NAMALWA (cell line): ENCODE data around the gene SUSD1.

Experiments
- DNase-seq: peaks from one replicate; pipeline ENCODE4 v3.0.0-alpha.2; 2015; ENCODE audit warnings: low spot score

Gene SUSD1

DNA sequence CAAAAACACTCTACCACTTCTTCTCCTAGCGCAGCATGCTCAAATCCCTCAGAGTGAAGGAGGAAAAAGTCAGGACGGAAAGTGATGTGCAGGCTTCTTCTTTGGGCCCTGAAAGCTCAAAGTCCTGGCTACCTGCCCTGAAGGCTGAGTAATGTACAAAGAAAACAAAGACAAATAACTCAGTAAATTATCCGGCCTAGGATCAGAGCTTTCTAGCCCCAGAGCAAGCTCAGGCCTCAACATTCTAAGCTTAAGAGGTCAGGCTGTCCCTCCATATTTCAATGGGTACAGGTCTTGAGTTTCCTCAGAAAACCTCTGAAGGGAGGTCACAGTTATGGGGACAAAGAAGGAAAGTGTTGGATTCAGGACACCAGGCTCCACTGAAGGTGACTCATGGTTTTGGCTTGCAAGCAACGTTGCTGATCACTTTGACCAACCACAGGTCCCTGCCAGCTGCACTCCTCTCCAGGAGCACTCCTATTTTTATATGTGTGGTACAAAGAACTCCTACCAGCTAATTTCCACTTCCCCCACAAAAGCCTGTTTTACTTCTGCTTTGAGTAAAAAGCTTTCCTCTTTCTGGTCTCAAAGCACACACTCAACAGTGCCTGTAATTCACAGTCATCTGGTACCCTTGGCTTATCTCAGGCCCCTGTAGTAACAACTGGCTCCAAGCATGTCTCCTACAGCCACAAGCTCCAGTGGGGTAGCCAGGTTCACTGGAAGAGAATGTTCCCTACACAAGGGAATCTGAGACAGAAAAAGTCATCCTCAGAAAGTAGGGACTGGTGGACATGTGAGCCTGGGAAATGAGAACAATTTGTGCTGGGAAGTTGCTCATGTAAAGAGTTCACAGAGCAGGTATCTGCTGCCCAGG, 162.8 kb downstream of the SUSD1 start:
- DNase-seq: peak; percentile 23

- DNase-seq: no peak
These were observed 164.0 kb downstream of the SUSD1 start for GRCh38 chr9:112011051-112011620.

DNA sequence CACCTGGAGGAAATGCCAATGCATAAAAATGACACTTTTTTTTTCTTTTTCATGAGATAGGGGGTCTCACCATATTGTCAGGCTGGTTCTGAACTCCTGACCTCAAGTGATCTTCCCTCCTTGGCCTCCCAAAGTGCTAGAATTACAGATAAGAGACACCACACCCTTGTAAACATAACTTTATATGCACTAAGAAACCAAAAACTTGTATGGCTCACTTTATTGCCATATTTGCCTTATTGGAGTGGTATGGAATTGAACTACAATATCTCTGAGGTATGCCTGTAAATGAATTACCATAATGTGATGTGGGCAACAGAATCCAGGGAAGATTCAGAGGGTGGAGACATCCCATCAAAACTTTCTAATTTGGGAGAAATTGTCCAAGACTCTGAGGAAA, 164.6 kb downstream of the SUSD1 start:
- no peak for DNase-seq

DNA sequence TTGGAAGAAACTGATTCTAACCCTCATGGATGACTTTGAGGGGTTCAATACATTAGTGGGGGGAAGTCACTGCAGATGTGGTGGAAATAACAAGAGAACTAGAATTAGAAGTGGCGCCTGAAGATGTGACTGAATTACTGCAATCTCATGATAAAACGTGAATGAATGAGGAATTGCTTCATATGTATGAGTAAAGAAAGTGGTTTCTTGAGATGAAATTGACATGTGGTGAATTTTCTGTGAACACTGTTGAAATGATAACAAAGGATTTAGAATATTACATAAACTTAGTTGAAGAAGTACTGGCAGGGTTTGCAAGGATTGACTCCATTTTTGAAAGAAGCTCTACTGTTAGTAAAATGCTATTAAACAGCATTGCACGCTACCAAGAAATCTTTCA, 165.4 kb downstream of the SUSD1 start:
- no peak for DNase-seq

DNA sequence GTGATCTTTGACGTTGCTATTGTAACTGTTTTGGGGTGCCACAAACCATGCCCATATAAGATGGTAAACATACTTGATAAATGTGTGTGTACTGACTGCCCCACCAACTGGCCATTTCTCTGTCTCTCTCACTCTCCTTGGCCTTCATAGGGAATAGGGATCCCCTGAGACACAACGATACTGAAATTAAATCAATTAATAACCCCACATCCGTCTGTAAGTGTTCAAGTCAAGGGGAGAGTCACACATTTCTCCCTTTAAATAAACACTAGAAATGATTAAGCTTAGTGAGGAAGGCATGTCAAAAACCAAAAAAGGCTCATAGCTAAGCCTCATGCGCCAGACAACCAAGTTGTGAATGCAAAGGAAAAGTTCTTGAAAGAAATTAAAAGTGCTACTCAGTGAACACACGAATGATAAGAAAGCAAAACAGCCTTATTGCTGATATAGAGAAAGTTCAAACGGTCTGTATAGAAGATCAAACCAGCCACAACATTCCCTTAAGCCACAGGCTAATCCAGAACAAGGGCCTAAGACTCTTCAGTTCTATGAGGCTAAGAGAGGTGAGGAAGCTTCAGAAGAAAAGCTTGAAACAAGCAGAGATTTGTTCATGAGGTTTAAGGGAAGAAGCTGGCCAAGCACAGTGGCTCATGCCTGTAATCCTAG, 167.4 kb downstream of the SUSD1 start:
- DNase-seq: no peak

- no peak for DNase-seq
These were observed 168.6 kb downstream of the SUSD1 start for GRCh38 chr9:112006361-112007020.

GRCh38 chr9:112005939-112006338, 169.2 kb downstream of the SUSD1 start:
- no peak for DNase-seq

- DNase-seq: no peak
These were observed 171.6 kb downstream of the SUSD1 start for GRCh38 chr9:112003538-112003937.

- DNase-seq: no peak
These were observed 172.1 kb downstream of the SUSD1 start for GRCh38 chr9:112002847-112003457.

DNA sequence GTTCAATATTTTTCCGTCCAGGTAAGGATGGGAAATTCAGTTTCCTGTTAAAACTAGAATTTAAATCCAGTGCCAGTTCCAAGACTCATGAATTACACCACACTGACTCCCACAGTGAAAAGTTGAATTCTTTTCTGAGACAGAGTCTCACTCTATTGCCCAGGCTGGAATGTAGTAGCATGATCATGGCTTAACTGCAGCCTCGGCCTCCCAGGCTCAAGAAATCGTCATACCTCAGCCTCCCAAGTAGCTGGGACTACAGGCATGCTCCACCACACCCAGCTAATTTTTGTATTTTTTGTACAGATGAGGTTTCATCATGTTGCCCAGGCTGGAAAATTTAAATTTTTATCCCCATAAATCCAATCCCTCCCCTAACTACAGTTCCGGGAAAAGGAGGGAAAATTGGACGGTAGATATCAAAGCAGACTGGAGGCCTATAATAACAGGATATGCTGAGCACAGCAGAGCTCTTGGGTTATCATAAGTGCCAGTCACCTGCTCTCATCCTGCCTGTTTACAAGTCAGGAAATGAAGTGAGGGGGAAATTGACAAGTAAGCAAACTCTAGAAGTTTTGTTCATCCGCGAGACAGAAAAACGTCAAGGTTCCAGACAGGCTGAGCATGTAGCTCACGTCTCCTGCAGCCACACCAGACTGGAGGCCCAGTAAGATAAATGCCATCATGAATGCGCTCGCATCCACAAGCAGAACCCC, 172.8 kb downstream of the SUSD1 start:
- no peak for DNase-seq

DNA sequence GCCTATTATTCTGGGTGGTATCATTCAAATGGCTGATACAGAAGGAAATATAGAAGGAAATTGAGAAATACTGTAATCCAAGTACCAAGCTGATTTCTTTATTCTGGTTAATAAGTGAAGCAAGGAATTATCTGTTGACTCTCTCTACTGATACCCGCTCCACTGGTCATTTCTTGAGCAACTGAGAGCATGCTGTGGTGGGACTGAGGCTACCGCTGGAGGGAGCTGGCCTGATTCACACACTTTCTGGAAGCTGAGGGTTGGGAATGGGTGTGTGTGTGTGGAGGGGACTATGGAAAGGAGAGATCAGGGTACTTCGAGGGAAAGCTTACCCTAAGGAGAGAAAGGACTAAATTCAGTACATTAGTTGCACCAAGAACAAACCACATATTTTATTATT, 174.4 kb downstream of the SUSD1 start:
- no peak for DNase-seq

DNA sequence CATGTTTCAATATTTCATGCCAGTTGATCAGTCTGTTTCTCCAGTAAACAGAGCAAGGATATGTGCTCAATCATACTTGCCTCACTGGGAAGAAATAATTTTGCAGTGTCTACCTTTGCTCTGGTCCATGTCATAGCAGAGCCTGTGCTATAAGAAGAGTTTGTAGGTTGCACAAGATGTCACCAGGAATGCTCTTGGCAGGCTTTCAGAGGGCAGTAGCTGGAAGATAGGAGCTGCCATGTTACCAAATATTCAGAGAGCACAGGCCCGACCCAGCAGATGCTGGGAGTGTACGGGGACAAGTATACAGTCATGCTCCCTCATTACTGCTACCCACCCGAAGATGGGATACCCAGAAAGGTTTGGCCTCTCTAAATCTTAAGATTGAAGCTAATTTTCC, 175.8 kb downstream of the SUSD1 start:
- DNase-seq: no peak

DNA sequence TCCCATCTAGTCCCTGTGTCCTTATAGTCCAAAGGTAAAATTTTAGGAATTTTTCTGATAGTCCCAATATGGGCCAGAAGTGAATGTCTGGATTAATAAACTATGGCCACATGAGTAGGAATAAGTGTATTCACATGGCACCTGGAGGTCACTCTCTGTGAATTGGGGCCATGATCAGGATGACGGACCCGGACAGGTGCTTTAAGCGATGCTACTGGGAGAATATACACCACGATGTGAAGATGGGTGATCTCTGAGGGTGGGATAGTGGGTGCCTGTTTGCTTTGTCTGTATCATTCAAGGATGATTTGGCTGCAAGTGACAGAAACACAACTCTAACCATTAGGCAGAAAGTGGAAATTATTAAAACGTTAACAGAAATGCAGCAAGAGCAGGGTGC, 177.3 kb downstream of the SUSD1 start:
- DNase-seq: no peak

GRCh38 chr9:111994831-111995458, 180.2 kb downstream of the SUSD1 start:
- no peak for DNase-seq

- no peak for DNase-seq
These were observed 181.8 kb downstream of the SUSD1 start for GRCh38 chr9:111993319-111993718.

DNA sequence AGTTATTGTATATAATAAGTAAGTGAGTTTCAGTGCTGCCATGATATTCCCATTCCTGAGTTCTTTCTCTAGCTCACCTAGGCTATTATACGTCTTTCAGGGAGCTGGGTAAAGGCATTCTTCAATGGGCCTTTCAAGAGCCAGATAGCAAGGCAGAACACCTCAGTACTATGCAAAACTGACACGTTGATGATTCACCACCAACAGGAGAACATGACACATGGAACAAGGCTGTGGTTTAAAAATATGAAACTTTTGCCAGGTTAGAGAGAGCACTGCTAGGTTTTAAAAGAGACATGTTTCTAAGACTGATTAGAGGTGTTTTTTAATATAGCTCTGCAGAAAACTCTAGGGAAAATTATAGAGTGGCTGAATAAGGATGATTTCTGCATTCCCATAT, 182.6 kb downstream of the SUSD1 start:
- DNase-seq: no peak

DNA sequence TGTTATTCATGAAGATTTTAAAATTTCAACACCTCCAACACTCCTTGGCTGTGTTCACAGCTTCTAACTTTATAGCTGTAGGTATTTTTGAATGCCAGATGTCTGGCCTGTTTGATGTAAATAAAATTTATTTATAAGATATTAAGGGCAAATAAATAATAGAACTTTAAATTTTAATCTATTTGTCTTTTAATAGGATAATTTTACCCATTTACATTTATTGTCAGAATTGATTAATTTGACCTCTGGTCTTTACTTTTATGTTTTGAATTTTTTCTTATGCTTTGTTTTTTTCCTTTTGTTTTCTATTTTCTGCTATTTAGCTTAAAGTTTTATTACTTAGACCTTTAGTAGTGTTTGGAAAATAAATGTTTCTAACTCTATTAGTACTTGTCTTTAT, 183.9 kb downstream of the SUSD1 start:
- DNase-seq: no peak
